ENCODE data around the gene ZBTB20. TPM values are rescaled to one million over a fixed set of nuclear protein-coding genes. Genes with fewer than 3 reads are reported as not detected.

ZBTB20 gene
- total RNA-seq, 1 experiment from 2014 or later = 3.7 TPM

GRCh38 chr3:115092220-115092791 is 54.8 kb downstream of the ZBTB20 start:
- H2AFZ ChIP-seq (ENCODE audit: low read length) = no peak overlapping the region

GRCh38 chr3:115090712-115091111 is 56.4 kb downstream of the ZBTB20 start:
- Histone ChIP-seq H3K79me2 (ENCODE audit: low read length) (no peaks in the 10 kb centered on the region), H3K9ac (ENCODE audit: low read length) (no peak overlapping the region)
- CTCF ChIA-PET = no interaction called here

More at GRCh38 chr3:115092220-115092791, 54.8 kb downstream of the ZBTB20 start:
- POLR2A ChIA-PET (ENCODE audit: unreplicated experiment) = no interaction called here
- no TSS peak for BruUV-seq (replicated peaks)
- Histone ChIP-seq H3K9ac (ENCODE audit: low read length) (no peak overlapping the region), H3K4me3 (ENCODE audit: low read length) (no peak overlapping the region), H3K27me3 (ENCODE audit: low read length) (0 out of 2 replicates have a peak, but pooled peaks cover 5% of the 10 kb centered on the region), H3K9me3 (ENCODE audit: low read length) (no peaks in the 10 kb centered on the region), H3K27ac (ENCODE audit: low read length) (no peak overlapping the region), H3K36me3 (ENCODE audit: low read depth, low read length) (no peaks in the 10 kb centered on the region), H3F3A (ENCODE audit: low read length, unreplicated experiment) (no peaks in the 10 kb centered on the region), H3K79me2 (ENCODE audit: low read length) (no peaks in the 10 kb centered on the region), H4K20me1 (ENCODE audit: low read length) (no peaks in the 10 kb centered on the region), H3K9me2 (replicated peaks; ENCODE audit: low read length) (no peaks in the 10 kb centered on the region), H3K4me1 (ENCODE audit: insufficient read depth, low read length) (no peaks in the 10 kb centered on the region), H3K4me2 (ENCODE audit: low read length) (no peak overlapping the region)
- intact Hi-C loops (cut with micrococcal nuclease) = loop anchor here (1.0 to 10.0 kb wide), 8 partner anchors 52 to 730 kb away; partner anchors contain the start of gene ZBTB20
- ATAC-seq (peak; percentile 100), DNase-seq (peak; percentile 55)
- CTCF ChIA-PET = interaction anchor here (0.5 to 1.0 kb wide), 3 partner anchors 265 to 601 kb away, joined by 3 to 6 read pairs (median 4); no protein-coding TSS in a partner anchor
- TF ChIP-seq EZH2 (IDR thresholded peaks at IDR 0.05; ENCODE audit: low read length, unreplicated experiment) (no peak), CTCF (conservative IDR thresholded peaks at IDR 0.05; ENCODE audit: low read depth, low read length) (peak; percentile 77), EZH2phosphoT487 (IDR thresholded peaks at IDR 0.05; ENCODE audit: borderline replicate concordance, low read length) (no peak)

More at GRCh38 chr3:115090712-115091111, 56.4 kb downstream of the ZBTB20 start:
- TF ChIP-seq EZH2phosphoT487 (IDR thresholded peaks at IDR 0.05; ENCODE audit: borderline replicate concordance, low read length) (no peak), CTCF (conservative IDR thresholded peaks at IDR 0.05; ENCODE audit: low read depth, low read length) (no peak), EZH2 (IDR thresholded peaks at IDR 0.05; ENCODE audit: low read length, unreplicated experiment) (no peak)
- intact Hi-C loops (cut with micrococcal nuclease) = loop anchor here (5.0 to 10.0 kb wide), 2 partner anchors 566 to 728 kb away; no protein-coding TSS in a partner anchor
- H3K9me3 ChIP-seq (ENCODE audit: low read length) = no peaks in the 10 kb centered on the region
- H3K4me1 ChIP-seq (ENCODE audit: insufficient read depth, low read length) = no peaks in the 10 kb centered on the region
- POLR2A ChIA-PET (ENCODE audit: unreplicated experiment) = no interaction called here
- ATAC-seq = no peak
- no TSS peak for BruUV-seq (replicated peaks)
- no peak overlapping the region for H3K27ac ChIP-seq (ENCODE audit: low read length)
- H2AFZ ChIP-seq (ENCODE audit: low read length) = no peak overlapping the region
- no peaks in the 10 kb centered on the region for H3F3A ChIP-seq (ENCODE audit: low read length, unreplicated experiment)
- H3K27me3 ChIP-seq (ENCODE audit: low read length) = 0 out of 2 replicates have a peak, but pooled peaks cover 5% of the 10 kb centered on the region
- H3K36me3 ChIP-seq (ENCODE audit: low read depth, low read length) = no peaks in the 10 kb centered on the region
- no peak for DNase-seq
- H4K20me1 ChIP-seq (ENCODE audit: low read length) = no peaks in the 10 kb centered on the region
- H3K4me2 ChIP-seq (ENCODE audit: low read length) = no peak overlapping the region
- no peaks in the 10 kb centered on the region for H3K9me2 ChIP-seq (replicated peaks; ENCODE audit: low read length)
- no peak overlapping the region for H3K4me3 ChIP-seq (ENCODE audit: low read length)

Measured in PC-3 (cell line).